GM19324 (cell line): ENCODE results near the gene SEL1L3.

ENCODE experiments used
- ATAC-seq: cut with Tn5 transposase; IDR thresholded peaks from one replicate; pipeline ENCODE4 v1.9.1; 2021; ENCODE audit warnings: mild to moderate bottlenecking, moderate library complexity; ENCODE audit not compliant: unreplicated experiment, low FRiP score

Gene SEL1L3

DNA sequence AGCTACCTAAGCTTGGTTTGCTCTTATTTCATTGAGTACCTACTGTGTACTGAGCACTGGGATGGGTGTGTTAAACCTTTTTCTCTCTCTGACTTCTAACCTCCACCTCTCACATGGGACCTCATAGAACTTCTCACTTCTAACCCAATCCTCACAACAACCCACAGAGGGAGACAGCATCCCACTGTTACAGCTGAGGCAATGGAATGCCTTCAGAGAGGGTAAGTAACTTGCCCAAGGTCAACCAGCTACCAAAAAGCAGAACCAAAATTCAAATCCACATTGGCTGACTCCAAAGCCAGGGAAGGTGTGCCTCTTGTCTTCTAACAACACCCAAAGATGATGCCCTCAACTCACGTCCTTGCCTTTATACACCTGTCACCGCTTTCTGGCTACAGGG lies 5.4 kb downstream of the SEL1L3 start:
- no peak for ATAC-seq

DNA sequence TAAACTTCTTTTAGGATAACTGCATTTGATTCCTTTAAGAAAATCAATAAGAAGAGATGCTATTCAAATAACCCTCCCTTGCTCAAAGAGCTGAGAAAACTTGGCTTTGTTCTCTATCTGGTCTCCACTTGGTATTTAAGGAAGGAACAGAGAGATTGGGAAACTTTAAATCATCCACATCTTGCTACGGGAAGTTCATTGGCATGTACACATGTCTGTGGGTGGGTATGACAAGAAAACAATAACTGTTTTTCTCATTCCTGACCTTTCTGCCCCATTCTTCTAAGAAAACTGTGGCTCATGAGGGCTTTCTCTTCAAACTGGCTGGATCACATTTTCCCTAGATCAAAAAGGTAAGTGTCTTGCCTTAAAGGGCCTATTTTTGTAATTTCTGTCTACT lies 6.0 kb downstream of the SEL1L3 start:
- ATAC-seq = no peak

DNA sequence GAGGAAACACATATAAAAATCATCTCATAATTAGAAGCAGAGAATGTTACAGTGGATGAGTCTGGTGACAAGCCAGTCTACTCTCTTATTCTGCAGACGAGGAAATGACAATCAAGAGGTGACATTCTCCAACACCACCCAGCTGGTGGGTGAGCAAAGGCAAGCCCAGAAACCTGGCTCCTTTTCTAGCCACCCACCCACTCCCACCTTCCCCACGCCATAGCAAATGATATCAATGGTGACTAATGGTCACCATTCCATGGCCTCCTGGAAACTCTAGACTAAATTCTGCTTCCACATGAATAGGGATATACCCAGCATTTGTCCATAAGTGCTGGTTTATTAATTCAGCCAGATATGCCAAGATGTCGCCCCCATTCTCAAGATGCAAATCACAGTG lies 10.7 kb downstream of the SEL1L3 start:
- no peak for ATAC-seq

DNA sequence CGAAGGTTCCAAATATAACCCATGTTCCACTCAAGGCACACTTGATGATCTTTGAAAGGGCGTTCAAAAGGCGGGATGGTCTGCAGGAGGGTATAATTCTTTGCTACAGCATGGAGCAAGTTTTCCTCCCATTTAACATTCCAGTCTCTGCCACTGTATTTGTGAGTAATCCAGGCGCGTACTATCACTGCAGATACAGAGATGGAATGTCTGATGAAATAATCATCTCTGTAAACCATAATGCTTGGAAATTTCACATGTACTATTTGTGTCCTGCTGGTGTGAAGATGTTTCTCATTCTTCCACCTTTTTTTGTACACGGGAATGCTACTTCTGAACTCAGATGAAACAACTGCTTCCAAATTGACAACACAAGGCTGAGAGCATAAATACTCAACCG lies 15.5 kb downstream of the SEL1L3 start:
- ATAC-seq = no peak

DNA sequence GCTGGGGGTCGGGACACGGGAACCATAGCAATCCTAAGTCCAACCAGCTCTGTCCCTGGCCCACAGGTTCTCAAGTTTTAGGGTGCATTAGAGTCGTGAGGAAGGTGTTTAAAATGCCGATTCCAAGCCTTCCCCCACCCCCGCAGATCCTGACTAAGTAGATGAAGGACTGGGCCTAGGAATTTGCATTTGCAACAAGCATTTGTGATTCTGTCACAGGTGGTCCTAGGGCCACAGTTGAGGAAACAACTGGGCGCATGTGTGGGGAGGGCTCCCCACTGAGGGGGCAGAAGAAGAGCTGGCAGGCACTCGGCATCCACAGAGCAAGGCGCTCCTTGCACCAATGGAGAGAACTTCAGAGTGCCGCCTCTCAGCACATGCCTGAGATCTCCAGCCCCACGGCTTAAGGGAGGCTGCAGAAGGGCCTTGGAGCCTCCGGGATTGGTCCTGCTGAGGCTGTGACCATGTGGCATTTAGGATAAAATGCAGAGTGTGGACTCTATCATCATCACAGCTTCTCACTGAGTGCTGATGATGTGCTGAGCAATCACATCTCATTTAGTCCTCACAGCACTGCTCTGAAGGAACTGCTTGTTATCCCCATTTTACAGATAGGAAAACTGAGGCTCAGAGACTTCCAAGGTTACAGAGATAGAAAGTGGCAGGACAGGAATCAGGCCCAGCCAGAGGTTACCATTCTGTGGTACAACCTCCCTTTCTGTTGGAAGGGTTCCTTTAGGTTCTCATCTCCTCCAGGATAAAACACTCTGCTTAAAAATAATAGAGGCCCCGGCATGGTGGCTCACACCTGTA lies 16.7 kb downstream of the SEL1L3 start:
- ATAC-seq = no peak

DNA sequence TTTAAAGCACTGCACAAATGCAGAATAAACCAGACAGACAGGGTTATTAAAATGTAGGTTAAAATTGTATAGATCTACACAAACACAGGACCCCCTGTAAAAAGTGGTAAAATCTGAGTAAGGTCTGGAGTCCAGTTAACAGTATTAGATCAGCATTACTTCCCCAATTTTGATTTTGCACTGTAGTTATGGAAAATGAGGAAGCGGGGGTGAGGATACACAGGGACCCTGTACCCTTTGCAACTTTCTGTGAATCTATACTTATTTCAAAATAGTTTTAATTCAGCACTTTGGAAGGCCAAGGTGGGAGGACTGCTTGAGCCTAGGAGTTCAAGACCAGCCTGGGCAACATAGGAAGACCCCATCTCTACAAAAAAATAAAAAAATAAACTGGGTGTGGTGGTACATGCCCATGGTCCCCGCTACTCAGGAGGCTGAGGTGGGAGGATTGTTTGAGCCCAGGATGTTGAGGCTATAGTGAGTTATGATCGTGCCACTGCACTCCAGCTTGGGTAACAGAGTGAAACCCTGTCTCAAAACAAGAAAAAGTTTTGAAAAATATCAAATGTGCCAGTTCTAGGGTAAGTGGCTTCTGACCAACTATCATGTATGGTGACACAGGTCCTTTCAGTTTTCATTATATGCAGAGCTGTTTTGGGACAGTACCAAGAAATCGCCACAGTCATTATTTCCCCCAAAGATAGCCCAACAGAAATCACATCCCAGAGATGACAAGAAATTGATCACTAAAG lies 17.7 kb downstream of the SEL1L3 start:
- no peak for ATAC-seq

DNA sequence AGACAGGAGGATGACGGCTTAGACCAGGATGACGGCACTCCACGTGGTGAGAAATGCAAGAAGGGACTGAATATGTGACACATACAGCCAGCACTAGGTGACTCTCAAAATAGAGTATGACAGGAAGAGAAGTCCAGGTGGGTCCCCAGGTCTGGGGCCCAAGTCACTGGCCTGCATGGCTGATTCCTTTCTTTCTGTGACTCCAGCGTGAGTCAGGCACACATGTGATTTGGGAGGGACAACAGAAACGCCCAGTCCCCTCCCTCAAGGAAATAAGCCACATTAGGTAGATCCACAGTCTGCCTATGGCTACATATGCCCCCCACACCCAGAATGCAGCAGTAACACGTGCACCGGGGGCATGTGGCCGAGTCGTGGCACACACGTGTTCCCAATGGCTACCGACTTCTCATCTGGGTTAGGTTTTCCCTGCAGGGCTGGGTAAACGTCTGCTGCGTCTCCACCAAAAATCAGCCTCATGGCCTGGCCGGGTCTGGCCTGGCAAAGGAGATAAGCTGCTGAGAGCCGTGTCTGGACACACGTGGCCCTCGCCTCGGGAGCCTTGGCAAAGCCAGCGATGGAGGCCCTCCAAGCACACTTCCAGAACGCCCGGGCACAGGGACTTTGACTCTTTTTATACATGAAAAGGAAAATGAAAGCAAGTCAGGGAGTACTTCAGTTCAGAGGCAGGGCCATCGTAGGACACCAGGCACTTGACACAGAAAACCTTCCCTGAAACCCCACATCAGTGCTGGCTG lies 19.3 kb downstream of the SEL1L3 start:
- ATAC-seq = peak; percentile 53

DNA sequence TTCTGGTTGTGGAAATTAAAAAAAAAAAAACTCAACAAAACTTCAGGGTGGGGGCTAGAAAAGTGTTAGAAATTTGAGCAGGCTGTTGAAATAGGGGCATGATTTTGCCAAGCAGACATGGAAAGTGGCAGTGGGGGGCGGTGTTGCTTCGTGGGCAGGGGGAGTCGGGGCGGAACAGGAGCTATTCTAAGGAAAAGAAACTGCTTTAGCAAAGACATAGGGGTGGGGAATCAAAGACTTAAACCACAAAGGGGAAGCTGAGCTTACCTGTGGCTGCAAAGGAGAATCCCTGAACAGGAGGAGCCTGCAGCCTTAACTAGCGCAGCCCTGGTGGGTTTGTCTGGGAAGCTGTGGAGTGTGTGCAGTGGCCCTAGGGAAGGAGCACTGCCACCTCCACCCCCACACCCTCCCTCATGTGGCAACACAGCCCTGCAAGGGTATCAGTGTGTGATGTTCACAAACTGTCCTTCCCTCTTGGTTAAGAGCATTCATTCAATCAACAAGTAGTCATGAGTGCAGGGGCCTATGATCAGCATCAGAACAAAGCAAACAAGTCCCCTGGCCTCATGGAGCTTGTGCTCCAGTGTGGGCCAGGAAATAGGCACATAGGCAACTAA lies 20.5 kb downstream of the SEL1L3 start:
- peak; percentile 50 for ATAC-seq

DNA sequence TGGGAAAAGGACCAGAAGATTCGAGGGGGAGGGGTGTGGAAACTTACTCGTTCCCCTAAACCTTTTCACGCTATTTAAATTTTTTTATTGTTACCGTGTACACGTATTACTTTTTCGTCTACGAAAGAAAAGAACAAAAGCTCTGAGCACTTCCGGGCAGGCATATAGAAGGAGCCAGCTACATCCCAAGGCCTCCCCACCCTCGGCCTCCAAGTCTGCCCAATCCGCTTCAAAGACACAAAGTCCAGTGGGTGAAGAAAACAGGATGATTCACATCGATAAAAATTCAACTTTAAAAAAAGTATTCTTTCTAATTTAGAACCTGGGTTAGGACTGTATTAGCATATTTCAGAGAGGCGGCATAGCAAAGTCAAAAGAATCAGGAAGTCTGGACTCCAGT lies 23.1 kb downstream of the SEL1L3 start:
- ATAC-seq = no peak

DNA sequence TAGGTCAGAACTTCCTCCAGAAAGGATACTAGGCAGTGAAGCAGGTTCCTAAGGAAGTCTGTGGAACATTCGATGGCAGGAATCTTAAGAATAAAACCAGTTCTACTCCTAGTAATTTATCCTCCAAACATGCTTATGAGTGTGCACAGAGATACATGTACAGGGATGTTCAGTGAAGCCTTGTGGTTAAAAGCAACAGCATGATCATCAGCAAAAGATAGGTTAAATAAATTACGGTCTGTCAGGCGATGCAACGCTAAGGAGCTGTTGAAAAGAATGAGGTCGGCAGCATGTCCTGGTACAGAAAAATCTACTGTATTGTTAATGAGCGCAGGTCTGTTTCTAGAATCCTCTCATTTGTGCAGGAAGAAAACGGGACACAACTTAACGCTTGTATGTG lies 23.6 kb downstream of the SEL1L3 start:
- no peak for ATAC-seq

DNA sequence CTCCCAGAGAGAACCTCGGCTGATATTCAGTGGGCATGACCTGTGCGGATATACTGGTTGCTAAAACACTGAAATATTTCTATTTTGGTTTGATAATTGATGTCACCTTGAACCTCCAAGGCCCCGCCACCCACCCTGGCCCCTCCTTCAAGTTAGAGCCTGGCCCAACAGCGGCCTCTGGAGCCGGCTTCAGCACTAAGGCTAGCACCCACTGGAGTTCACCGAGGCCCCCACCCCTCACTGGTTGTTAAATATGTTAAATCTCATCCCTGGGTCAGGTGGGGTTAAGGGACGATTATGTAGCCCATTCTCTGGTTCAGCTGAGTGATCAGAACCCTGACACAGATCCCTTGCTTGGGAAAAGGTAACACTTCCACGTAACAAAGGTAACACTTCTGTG lies 24.3 kb downstream of the SEL1L3 start:
- no peak for ATAC-seq

DNA sequence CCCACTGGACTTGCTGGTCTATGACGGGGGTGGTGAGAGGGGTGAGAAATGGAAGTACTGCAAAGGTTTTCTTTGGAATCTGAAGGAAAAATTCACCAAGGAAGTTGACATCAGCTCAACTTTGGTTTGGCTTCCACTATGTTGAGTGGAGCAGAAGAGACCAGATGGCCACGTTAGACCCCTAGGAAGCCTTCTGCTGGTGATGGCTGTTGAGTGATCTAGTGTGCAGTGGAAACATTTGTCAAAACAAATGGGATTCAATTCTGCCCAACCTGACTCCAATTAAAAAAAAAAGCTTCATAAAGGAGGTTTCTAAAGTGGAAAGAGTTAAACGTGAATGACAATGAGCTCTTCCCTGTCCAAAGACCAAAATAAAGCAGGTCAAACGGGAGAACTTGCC lies 25.7 kb downstream of the SEL1L3 start:
- ATAC-seq = no peak

DNA sequence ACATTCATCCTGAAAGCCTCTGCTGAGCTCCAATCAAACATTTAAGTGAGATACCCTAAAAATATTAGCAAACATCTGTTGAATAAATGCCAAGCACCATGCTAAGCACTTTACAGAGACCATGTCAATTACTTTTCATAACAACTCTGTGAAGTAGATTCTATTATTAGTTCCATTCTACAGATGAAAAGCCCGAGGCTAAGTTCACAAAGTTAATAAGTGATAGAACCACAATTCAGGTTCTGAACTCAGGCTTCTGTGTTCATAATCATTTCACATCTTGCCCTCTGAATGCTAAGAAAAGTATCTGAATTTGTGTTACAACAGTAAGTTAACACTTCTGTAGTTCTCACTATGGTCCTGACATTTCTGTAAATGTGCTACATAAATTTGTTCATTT lies 27.4 kb downstream of the SEL1L3 start:
- peak; percentile 46 for ATAC-seq

DNA sequence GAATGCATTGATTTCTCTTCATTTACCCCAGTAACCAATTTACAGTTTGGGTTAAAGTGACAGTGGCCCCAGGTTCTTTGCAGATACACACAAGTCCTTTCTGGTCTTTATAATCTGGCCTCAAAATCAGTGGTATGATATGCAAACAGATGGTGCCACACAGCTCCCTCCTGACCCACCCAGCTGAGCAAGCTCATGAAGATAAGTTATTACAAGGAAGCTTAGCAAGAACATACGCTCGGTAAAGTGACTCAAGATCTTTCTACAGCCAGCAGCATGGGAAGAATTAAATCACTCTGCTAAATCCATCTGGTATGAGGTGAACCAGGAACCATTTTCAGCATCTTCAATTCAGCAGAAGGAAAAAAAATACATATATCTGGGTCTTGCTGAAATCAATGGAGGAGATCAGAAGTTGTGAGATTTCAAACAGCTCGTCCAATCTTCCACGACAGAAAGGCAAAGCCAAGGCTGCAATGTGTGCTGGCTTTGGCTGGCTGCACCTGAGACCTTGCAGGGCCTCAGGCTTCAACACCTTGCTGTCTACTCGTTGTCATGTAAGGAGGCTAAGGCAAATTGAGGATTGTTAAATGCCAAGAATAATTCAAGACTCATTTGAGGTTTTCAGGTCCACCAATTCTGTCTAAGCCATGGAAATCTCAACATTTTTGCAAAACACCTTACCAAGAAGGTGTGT lies 28.2 kb downstream of the SEL1L3 start:
- ATAC-seq = no peak

DNA sequence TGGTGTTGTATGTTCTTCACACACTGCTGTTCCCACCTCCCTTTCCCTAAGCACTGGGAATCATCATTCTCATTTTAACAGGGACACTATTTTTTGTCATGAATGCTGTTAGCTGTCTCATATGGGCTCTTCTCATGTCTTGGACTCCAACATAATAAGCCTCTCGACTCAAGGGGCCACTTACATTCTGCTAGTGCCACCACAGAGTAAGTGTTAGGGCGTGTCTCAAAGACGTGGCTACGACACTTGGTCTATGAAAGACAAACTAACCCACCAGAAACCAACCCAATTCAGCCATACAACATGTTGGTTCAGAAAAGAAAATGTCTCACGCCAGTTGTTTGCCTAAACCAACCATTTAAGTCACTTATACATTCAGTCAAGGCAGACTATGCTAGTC lies 32.2 kb downstream of the SEL1L3 start:
- ATAC-seq = no peak

DNA sequence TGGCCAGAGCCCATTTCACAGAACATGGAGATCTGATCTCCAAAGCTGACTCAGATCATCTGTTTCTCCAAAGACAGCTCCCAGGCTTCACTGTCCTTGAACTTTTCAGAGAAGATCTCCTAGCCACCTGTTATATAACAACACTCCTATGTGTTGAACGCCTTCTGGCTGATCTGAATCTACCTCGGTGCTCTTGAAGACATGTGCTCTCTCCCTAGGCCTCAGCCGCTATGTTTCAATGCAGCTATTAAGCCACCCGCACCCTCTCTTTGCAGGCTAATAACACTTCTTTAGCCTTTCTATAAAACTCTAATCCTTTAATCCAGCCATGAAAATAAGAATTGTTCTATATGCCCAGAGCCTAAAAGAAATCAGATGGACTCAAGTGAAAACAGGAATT lies 34.9 kb downstream of the SEL1L3 start:
- no peak for ATAC-seq

DNA sequence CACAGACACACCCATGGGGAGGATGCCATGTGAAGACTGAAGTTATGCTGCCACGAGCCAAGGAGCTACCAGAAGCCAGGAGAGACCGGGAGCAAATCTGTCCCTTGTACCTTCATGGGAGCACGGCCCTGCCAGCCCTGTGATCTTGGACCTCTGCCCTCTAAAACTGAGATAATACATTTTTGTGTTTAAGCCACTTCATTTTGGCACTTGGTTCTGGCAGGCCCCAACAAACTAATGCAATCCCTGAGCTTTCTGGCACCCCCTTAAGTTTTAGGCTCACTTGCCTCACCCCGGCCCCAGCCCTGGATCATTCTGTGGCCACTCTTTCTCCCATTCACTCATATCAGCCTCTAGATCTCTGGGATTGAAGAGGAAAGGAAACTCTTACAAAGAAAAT lies 35.4 kb downstream of the SEL1L3 start:
- no peak for ATAC-seq

DNA sequence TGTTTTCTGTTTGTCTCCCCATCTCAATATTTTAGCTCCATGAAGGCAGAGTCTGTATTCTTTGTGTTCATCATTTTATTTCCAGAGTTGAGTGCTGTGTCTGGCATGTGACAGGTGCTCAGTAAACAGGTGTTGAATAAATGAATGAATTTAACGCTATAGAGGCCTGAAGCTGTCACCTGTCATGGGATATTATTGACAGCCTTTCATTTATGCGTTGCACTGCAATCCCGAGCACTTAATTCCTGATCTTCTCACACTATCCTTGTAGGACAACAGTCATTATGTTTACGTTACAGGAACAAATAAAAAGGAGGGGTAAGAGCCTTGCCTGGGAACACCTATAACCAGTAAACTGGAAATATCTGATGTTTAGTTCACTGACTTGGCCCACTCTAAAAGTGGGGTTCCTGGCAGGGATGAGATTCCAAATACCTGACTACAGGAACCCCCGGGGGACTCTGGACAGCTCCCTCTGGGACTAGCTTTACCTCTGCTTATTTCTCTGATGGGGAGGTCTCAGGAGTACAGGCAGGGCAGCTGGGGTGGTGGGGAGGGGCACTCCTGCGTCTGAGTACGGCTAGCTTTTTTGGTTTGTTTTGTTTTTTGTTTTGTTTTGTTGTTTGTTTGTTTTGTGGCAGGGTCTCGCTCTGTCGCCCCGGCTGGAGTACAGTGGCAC lies 36.6 kb downstream of the SEL1L3 start:
- ATAC-seq = no peak

DNA sequence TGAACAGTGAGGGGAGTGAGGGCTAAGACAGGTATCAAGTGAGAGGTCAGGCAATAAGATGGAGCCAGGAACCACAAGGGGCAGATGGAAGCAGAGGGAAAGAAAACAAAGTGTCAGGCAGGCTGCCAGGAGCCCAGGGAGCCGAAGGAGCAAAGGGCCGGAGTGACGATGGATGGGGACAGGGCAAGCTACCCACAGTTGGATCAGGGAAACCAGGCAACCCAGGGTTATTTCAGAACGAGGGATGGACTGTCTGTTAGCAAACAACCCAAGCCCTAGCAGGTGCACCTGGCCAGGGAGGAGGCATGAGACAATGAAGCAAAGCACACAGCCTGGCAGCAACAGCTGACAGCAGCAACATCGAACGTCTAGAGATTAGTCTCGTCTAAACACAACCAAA lies 39.2 kb downstream of the SEL1L3 start:
- ATAC-seq = no peak

DNA sequence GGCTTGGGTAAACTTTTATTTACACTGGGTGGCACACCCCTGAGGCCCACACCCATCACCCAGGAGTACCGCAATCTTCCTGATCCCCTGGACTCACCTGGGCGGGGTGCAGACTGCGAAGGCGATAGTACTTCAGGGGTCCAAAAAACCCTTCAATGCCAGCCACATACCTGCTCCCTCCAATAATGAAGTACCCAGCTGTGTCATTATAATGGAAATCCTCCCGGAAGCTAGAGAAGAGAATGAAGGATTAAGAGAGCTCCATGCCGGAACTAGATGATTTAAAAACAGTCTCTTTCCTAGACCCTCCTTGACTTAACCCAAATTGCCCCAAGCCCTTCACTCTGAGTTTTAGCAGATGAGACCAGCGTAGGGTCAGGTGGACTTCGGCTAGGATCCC lies 40.9 kb downstream of the SEL1L3 start:
- no peak for ATAC-seq
